K562 (cell line): Measurements from ENCODE around the gene NT5C1A. TPM values are rescaled to one million over a fixed set of nuclear protein-coding genes. Genes with fewer than 3 reads are reported as not detected.

ENCODE experiments used
- ATAC-seq: fragments of 200-7000 bp; cut with Tn5 transposase; 3 replicates; pipeline ENCODE4 v1.9.1; 2020; ENCODE audit warnings: moderate library complexity
- BruUV-seq: library from RNA; stranded (reverse); fragments of 400-500 nt; replicated peaks from 2 replicates; lab custom pipeline; 2021; lab: Mats Ljungman, UMichigan
- CTCF ChIA-PET: fragments of 300-600 bp; formaldehyde crosslinking; extraction: SDS; loops from one replicate; lab custom pipeline; 2021; ENCODE audit warnings: low intra/inter-chr PET ratio; lab: Yijun Ruan, JAX
- POLR2A ChIA-PET: fragments of 300-600, 350-650 bp; sonication (Branson Sonifier 250); formaldehyde crosslinking; extraction: SDS; loops from one replicate; lab custom pipeline; 2021; ENCODE audit warnings: antibody characterized with exemption, inconsistent platforms; lab: Yijun Ruan, JAX
- DNase-seq, 4 experiments: peaks; one replicate each; pipeline versions ENCODE4 v3.0.0 to v3.0.0-alpha.2; 2011 to 2018; ENCODE audit warnings: low spot score in 3 of 4, mixed read lengths in 3 of 4; ENCODE audit errors: extremely low read depth in 1 of 4
- FAIRE-seq: peaks from 2 replicates; lab custom pipeline; 2011; peaks lifted over from hg19 to GRCh38; lab: Jason Lieb, UNC
- H2AFZ ChIP-seq: 2 replicates; pipeline ENCODE4 v1.6.0; 2011; ENCODE audit warnings: low read depth, low read length, control low read depth, inconsistent platforms
- H3K27ac ChIP-seq: fragments of 200-600 bp; 3 replicates; pipeline ENCODE4 v1.8.0; 2011; ENCODE audit warnings: low read depth, mild to moderate bottlenecking, control low read depth, inconsistent platforms, low read length, moderate library complexity, mixed read lengths; ENCODE audit errors: extremely low read depth
- H3K27me3 ChIP-seq, 2 experiments: fragments of 300-600 bp in 1 of 2; 2 replicates in 1 of 2; 3 replicates in 1 of 2; pipeline versions ENCODE4 v1.6.0 to v1.8.0; 2011; ENCODE audit warnings: inconsistent platforms in 2 of 2, low read length in 2 of 2, mild to moderate bottlenecking in 1 of 2, mixed read lengths in 1 of 2, moderate library complexity in 1 of 2; ENCODE audit not compliant: control insufficient read depth in 2 of 2, insufficient read depth in 2 of 2
- H3K36me3 ChIP-seq: fragments of 300-600 bp; 3 replicates; pipeline ENCODE4 v1.8.0; 2011; ENCODE audit warnings: mild to moderate bottlenecking, low read length, inconsistent platforms; ENCODE audit not compliant: control insufficient read depth, insufficient read depth
- H3K4me1 ChIP-seq, 2 experiments: fragments of 200-600 bp in 1 of 2; replicated peaks in 1 of 2; 2 replicates in 1 of 2; 3 replicates in 1 of 2; pipeline versions ENCODE4 v1.5.1 to v1.8.0; 2011; ENCODE audit warnings: inconsistent platforms in 2 of 2, low read length in 2 of 2, mild to moderate bottlenecking in 1 of 2, mixed read lengths in 1 of 2, moderate library complexity in 1 of 2; ENCODE audit not compliant: control insufficient read depth in 2 of 2, insufficient read depth in 2 of 2
- H3K4me2 ChIP-seq: 2 replicates; pipeline ENCODE4 v1.6.1; 2011; ENCODE audit warnings: low read length, control low read depth, inconsistent platforms, mixed read lengths; ENCODE audit not compliant: insufficient read depth
- H3K4me3 ChIP-seq: fragments of 200-600 bp; sonication (generic), shearing (Covaris generic); 2 replicates; pipeline ENCODE4 v1.5.1; 2016; ENCODE audit warnings: control low read depth, inconsistent platforms
- H3K79me2 ChIP-seq: fragments of 200-600 bp; 3 replicates; pipeline ENCODE4 v1.8.0; 2011; ENCODE audit warnings: low read length, inconsistent platforms; ENCODE audit not compliant: control insufficient read depth, insufficient read depth
- H3K9ac ChIP-seq, 2 experiments: 2 replicates each; pipeline versions ENCODE4 v1.6.0 to v1.6.1; 2011; ENCODE audit warnings: low read depth in 2 of 2, low read length in 2 of 2, control low read depth in 1 of 2, inconsistent platforms in 1 of 2, mild to moderate bottlenecking in 1 of 2, mixed read lengths in 1 of 2; ENCODE audit not compliant: insufficient read depth in 1 of 2
- H3K9me1 ChIP-seq: one replicate; pipeline ENCODE4 v1.6.0; 2011; ENCODE audit warnings: inconsistent platforms, mild to moderate bottlenecking, low read length, moderate library complexity; ENCODE audit not compliant: control insufficient read depth, insufficient read depth
- H3K9me3 ChIP-seq: replicated peaks from 2 replicates; pipeline ENCODE4 v1.5.1; 2011; ENCODE audit warnings: low read depth, low read length, inconsistent platforms; ENCODE audit not compliant: control insufficient read depth, insufficient read depth
- H4K20me1 ChIP-seq: replicated peaks from 2 replicates; pipeline ENCODE4 v1.6.1; 2011; ENCODE audit warnings: low read length, inconsistent platforms, mixed read lengths; ENCODE audit not compliant: control insufficient read depth, insufficient read depth
- EGR1 ChIP-seq: fragments of 450-650 bp; conservative IDR thresholded peaks from 2 replicates; pipeline ENCODE4 v1.6.1; 2017; ENCODE audit warnings: mild to moderate bottlenecking
- IRF2 ChIP-seq: sonication (generic); formaldehyde crosslinking; IDR thresholded peaks from 2 replicates; pipeline ENCODE4 v1.8.1; 2022; ENCODE audit warnings: mild to moderate bottlenecking, missing genetic modification reagents
- MIER1 ChIP-seq: fragments of 450-650 bp; IDR thresholded peaks from 2 replicates; pipeline ENCODE4 v1.6.1; 2016; ENCODE audit warnings: antibody characterized with exemption, mild to moderate bottlenecking, low read depth
- NFATC3 ChIP-seq: fragments of 450-650 bp; IDR thresholded peaks from 2 replicates; pipeline ENCODE4 v1.6.1; 2017; ENCODE audit warnings: mild to moderate bottlenecking
- SIN3B ChIP-seq: fragments of 450-650 bp; IDR thresholded peaks from 2 replicates; pipeline ENCODE4 v1.6.1; 2017; ENCODE audit warnings: low read depth, mild to moderate bottlenecking, moderate library complexity
- SRSF7 ChIP-seq: fragments of 200-400 bp; formaldehyde crosslinking; optimal IDR thresholded peaks from 2 replicates; pipeline ENCODE3; 2017; ENCODE audit warnings: mild to moderate bottlenecking, low read depth, low read length
- STAT5A ChIP-seq: IDR thresholded peaks from 2 replicates; pipeline ENCODE4 v1.6.1; 2012; ENCODE audit warnings: low read length, inconsistent platforms, borderline replicate concordance
- THRAP3 ChIP-seq: fragments of 450-650 bp; IDR thresholded peaks from 2 replicates; pipeline ENCODE4 v1.6.1; 2016; ENCODE audit warnings: mild to moderate bottlenecking, inconsistent platforms, borderline replicate concordance
- TRIM28 ChIP-seq: fragments of 450-650 bp; IDR thresholded peaks from 2 replicates; pipeline ENCODE4 v1.6.1; 2017
- ZNF76 ChIP-seq: fragments of 250-450 bp; sonication (Bioruptor Pico); IDR thresholded peaks from 2 replicates; pipeline ENCODE4 v1.4.0; 2020; ENCODE audit warnings: mild to moderate bottlenecking, moderate library complexity, borderline replicate concordance
- WGBS: fragments of 100-300 bp; shearing (Covaris generic); methylation state at CpG from one replicate; pipeline ENCODE4 v1.1.6; 2016; ENCODE audit warnings: low coverage, mixed read lengths; ENCODE audit not compliant: insufficient coverage; ENCODE audit errors: missing lambda C conversion rate; 5-methylcytosine and 5-hydroxymethylcytosine counted together
- in situ Hi-C: fragments of 300-500 bp; cut with MboI; formaldehyde crosslinking; loops from 4 replicates; pipeline ENCODE4 v1.15.0; 2018; ENCODE audit warnings: inconsistent platforms, mixed read lengths
- intact Hi-C: fragments of 100-400 bp; cut with micrococcal nuclease; formaldehyde crosslinking; loops from 2 replicates; pipeline ENCODE4 v1.14.2; 2022
- polyA plus RNA-seq, 8 experiments: library from polyadenylated mRNA; depleted of rRNA in 4 of 8; stranded (reverse) in 5 of 8; unstranded in 3 of 8; fragments of >200 nt; fragmentation: Nextera tagmentation in 2 of 8; fragmentation: Illumina TruSeq in 1 of 8; extraction: Ambion mirVana in 2 of 8; extraction: Trizol in 1 of 8; gene quantifications; 2 replicates each; pipeline versions ENCODE4 v1.2.1 to v1.2.3, GENCODE V29; 2011 to 2014; ENCODE audit warnings: inconsistent platforms in 1 of 8, missing spikeins in 1 of 8
- total RNA-seq, 7 experiments: library from RNA; depleted of rRNA in 6 of 7; stranded (reverse); fragments of >200 nt in 6 of 7; fragmentation: Illumina TruSeq in 2 of 7; extraction: Trizol in 2 of 7; gene quantifications; 2 replicates each; pipeline versions ENCODE4 v1.2.1 to v1.2.3, GENCODE V29; 2011 to 2021; ENCODE audit warnings: low replicate concordance in 1 of 7
- TF ChIP-seq, protein P1 (sequence below): fragments of 250-450 bp; sonication (Bioruptor Pico); IDR thresholded peaks from 2 replicates; pipeline ENCODE4 v1.9.0; 2021; ENCODE audit warnings: mild to moderate bottlenecking
- TF ChIP-seq, protein P2 (sequence below): sonication (generic); formaldehyde crosslinking; IDR thresholded peaks from 2 replicates; pipeline ENCODE4 v1.9.0; 2022; ENCODE audit warnings: mild to moderate bottlenecking, missing genetic modification reagents
- TF ChIP-seq, protein P3 (sequence below): fragments of 150-350 bp; conservative IDR thresholded peaks from 2 replicates; pipeline ENCODE4 v1.6.1; 2014; ENCODE audit warnings: low read length
- TF ChIP-seq, protein P4 (sequence below): sonication (generic); formaldehyde crosslinking; IDR thresholded peaks from 2 replicates; pipeline ENCODE4 v1.9.0; 2022; ENCODE audit warnings: mild to moderate bottlenecking, missing genetic modification reagents

Gene NT5C1A
- total and polyA plus RNA-seq, 9 of the 15 experiments (the other 6 are each of a cell fraction or from before 2014, with no cell fraction given): not detected

DNA sequence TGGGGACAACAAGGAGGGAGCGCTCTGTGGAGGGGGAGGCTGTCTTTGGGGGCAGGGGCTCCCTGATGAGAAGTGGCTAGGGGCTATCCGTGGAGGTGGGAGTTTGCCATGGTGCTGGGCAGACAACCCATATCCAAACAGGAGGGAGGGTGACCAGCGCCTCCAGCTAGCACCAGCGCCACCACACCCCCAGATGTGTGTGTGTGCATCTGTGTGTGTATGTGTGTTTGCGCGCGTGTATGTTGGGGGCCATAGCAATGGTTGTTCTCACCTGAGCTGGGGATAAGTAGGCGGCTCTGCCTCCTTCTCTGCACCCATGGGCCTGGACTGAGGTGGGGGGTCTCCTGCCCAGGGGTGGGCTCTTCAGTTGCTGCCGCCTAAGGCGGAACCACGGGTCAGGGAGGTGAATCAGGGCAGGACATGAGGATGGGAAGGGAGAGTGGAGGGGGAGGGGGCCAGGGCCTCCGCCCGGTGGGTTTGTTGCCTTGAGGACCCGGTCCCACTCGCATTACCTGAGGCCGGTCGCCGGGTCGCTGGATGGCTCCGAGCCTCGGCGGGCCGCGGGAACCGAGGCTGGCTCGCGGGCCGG, 19.0 kb upstream of the NT5C1A start:
- Histone ChIP-seq H3K4me1 (peaks cover 0 to 21% of the 10 kb centered on the region in 2 experiments; a peak in 2 of 5 replicates), H3K9me3 (no peaks in the 10 kb centered on the region), H3K4me3 (peak overlapping the region; percentile 15; the same call in 1 of the 2 replicates), H3K9me1 (no peaks in the 10 kb centered on the region), H3K36me3 (no peaks in the 10 kb centered on the region), H4K20me1 (no peaks in the 10 kb centered on the region), H3K27ac (no peak overlapping the region), H2AFZ (no peak overlapping the region), H3K27me3 (peaks cover 21 to 76% of the 10 kb centered on the region in 2 experiments; a peak in 4 of 5 replicates), H3K79me2 (no peaks in the 10 kb centered on the region), H3K9ac (peak overlapping the region in 1 of 2 experiments; percentile 69; a peak in 2 of 4 replicates), H3K4me2 (peak overlapping the region; percentile 57)
- POLR2A ChIA-PET: interaction anchor here (1.0 to 1.4 kb wide), 5 partner anchors 10 to 208 kb away, joined by 3 to 5 read pairs (median 4); partner anchors contain the start of gene PPIE
- WGBS: 7% methylated on average over 25 of the region's 28 CpGs
- DNase-seq: no peak
- intact Hi-C loops (no loop called here), in situ Hi-C loops (no loop called here)
- no peak; the same call in none of the 3 replicates for ATAC-seq
- CTCF ChIA-PET: interaction anchor here (0.7 kb wide), 1 partner anchor 190 kb away, joined by 3 read pairs; no protein-coding TSS in a partner anchor
- no TSS peak for BruUV-seq
- FAIRE-seq: no peak
- no peak for TF ChIP-seq ZNF76 (CRISPR knock-in tag)
- TF ChIP-seq IRF2 (CRISPR knock-in tag): 0 out of 2 replicates have a peak, but pooled peaks have one; percentile 12
- TF ChIP-seq, protein P1, sequence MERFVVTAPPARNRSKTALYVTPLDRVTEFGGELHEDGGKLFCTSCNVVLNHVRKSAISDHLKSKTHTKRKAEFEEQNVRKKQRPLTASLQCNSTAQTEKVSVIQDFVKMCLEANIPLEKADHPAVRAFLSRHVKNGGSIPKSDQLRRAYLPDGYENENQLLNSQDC (CRISPR knock-in tag): no peak
- TF ChIP-seq, protein P2, sequence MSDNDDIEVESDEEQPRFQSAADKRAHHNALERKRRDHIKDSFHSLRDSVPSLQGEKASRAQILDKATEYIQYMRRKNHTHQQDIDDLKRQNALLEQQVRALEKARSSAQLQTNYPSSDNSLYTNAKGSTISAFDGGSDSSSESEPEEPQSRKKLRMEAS: peak; percentile 41; the same call in 1 of the 2 replicates
- TF ChIP-seq MIER1: 0 out of 2 replicates have a peak, but pooled peaks have one; percentile 48
- TF ChIP-seq TRIM28: no peak
- TF ChIP-seq, protein P3, sequence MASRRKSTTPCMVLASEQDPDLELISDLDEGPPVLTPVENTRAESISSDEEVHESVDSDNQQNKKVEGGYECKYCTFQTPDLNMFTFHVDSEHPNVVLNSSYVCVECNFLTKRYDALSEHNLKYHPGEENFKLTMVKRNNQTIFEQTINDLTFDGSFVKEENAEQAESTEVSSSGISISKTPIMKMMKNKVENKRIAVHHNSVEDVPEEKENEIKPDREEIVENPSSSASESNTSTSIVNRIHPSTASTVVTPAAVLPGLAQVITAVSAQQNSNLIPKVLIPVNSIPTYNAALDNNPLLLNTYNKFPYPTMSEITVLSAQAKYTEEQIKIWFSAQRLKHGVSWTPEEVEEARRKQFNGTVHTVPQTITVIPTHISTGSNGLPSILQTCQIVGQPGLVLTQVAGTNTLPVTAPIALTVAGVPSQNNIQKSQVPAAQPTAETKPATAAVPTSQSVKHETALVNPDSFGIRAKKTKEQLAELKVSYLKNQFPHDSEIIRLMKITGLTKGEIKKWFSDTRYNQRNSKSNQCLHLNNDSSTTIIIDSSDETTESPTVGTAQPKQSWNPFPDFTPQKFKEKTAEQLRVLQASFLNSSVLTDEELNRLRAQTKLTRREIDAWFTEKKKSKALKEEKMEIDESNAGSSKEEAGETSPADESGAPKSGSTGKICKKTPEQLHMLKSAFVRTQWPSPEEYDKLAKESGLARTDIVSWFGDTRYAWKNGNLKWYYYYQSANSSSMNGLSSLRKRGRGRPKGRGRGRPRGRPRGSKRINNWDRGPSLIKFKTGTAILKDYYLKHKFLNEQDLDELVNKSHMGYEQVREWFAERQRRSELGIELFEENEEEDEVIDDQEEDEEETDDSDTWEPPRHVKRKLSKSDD: no peak
- peak; percentile 44; the same call in 1 of the 2 replicates for TF ChIP-seq NFATC3
- TF ChIP-seq SIN3B: no peak
- TF ChIP-seq, protein P4, sequence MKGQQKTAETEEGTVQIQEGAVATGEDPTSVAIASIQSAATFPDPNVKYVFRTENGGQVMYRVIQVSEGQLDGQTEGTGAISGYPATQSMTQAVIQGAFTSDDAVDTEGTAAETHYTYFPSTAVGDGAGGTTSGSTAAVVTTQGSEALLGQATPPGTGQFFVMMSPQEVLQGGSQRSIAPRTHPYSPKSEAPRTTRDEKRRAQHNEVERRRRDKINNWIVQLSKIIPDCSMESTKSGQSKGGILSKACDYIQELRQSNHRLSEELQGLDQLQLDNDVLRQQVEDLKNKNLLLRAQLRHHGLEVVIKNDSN (CRISPR knock-in tag): 0 out of 2 replicates have a peak, but pooled peaks have one; percentile 42
- no peak for TF ChIP-seq EGR1
- no peak for TF ChIP-seq SRSF7
- no peak for TF ChIP-seq STAT5A
- TF ChIP-seq THRAP3: no peak
